HUES6 (cell line): ENCODE measurements around the gene TSTD1.
A peak's percentile ranks its signal among the peaks of the same experiment; 100 is the strongest.
"Not testable (repeated sequence)": the region's sequence is repeated elsewhere in the genome, so short reads cannot be mapped to it uniquely, and the experiment has no call there.

Experiments
- H3K27ac ChIP-seq: 2 replicates; pipeline ENCODE4 v1.7.0; 2013; ENCODE audit warnings: low read depth, mild to moderate bottlenecking, low read length, inconsistent platforms
- H3K27me3 ChIP-seq: 2 replicates; pipeline ENCODE4 v1.6.1; 2013; ENCODE audit warnings: low read length; ENCODE audit not compliant: control insufficient read depth, insufficient read depth
- H3K36me3 ChIP-seq: 2 replicates; pipeline ENCODE4 v1.6.1; 2013; ENCODE audit warnings: low read length; ENCODE audit not compliant: control insufficient read depth, insufficient read depth
- H3K4me1 ChIP-seq: 2 replicates; pipeline ENCODE4 v1.6.1; 2013; ENCODE audit warnings: low read length; ENCODE audit not compliant: control insufficient read depth, insufficient read depth
- H3K4me3 ChIP-seq: 2 replicates; pipeline ENCODE4 v1.5.1; 2013; ENCODE audit warnings: low read depth, low read length
- H3K9ac ChIP-seq: one replicate; pipeline ENCODE4 v1.6.1; 2013; ENCODE audit warnings: mild to moderate bottlenecking, low read length
- H3K9me3 ChIP-seq: 2 replicates; pipeline ENCODE4 v1.6.1; 2013; ENCODE audit warnings: low read depth, low read length; ENCODE audit not compliant: control insufficient read depth, insufficient read depth

The TSTD1 gene

DNA sequence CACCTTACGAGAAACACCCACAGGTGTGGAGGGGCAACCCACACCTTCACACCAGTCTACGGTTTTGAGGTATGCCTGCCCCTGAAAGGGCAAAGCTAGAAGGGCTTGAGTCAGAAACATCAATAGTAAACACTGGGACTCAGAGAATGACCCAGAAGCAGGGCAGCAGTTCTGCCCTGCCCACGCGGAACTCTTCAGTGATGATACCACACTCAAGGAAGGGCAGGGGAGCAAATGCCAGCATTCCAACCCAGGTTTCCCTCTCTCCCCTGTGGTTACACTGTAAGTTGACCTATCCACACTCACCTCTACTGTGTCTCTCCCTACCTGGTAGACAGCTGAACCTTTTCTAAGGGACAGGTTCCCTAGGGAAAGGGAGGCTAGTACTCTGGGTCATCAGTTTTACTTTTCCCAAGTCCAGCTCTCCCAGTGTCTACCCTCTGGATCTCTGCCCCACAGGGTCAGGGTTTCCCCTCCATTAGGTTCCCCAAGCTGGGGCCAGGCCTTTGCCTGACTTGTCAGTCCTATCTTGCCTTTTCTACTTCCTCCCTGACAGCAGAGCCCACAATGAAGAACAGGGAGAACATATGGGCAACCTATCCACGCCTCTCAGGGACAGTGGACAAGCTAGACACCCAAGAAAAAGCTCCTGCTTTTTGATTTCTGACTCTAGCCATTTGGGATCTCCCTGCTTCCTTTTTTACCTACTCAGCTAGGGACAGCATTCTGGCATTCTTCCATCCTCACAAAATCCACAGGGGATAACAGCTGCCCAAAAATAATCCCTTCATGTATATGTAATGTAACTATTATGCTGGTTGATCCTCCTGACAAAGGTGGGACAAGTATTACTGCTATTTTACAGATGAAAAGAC is 20.8 kb downstream of the TSTD1 start:
- H3K27ac ChIP-seq: 0 out of 2 replicates have a peak overlapping the region, but pooled peaks have one; percentile 2
- peaks cover 36% of the 10 kb centered on the region for H3K4me1 ChIP-seq
- peak overlapping the region; percentile 18 for H3K9ac ChIP-seq
- no peaks in the 10 kb centered on the region for H3K27me3 ChIP-seq
- no peaks in the 10 kb centered on the region for H3K9me3 ChIP-seq
- peak overlapping the region; percentile 90 for H3K4me3 ChIP-seq
- H3K36me3 ChIP-seq: peaks cover 6% of the 10 kb centered on the region; the same call in 1 of the 2 replicates

DNA sequence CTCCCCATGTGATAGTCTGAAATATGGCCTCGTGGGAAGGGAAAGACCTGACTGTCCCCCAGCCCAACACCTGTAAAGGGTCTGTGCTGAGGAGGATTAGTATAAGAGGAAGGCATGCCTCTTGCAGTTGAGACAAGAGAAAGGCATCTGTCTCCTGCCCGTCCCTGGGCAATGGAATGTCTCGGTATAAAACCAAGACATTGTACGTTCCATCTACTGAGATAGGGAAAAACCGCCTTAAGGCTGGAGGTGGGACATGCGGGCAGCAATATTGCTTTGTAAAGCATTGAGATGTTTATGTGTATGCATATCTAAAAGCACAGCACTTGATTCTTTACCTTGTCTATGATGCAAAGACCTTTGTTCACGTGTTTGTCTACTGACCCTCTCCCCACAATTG is 21.6 kb downstream of the TSTD1 start:
- not testable (repeated sequence) for H3K9ac ChIP-seq, H3K27ac ChIP-seq, H3K9me3 ChIP-seq, H3K36me3 ChIP-seq, H3K27me3 ChIP-seq
- Histone ChIP-seq H3K4me3 (0 out of 2 replicates have a peak overlapping the region, but pooled peaks have one; percentile 16), H3K4me1 (peaks cover 38% of the 10 kb centered on the region)

DNA sequence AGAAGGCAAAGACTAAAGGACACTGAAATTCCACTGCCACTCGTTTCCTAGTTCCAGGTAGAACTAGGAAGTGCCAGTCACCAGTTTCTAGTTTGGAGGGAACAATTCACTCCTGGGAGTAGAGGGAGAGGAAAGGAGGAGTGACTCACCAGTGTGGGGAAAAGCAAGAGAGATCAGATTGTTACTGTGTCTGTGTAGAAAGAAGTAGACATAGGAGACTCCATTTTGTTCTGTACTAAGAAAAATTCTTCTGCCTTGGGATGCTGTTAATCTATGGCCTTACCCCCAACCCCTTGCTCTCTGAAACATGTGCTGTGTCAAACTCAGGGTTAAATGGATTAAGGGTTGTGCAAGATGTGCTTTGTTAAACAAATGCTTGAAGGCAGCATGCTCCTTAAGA is 22.1 kb downstream of the TSTD1 start:
- H3K27me3 ChIP-seq, H3K9me3 ChIP-seq, H3K27ac ChIP-seq, H3K9ac ChIP-seq, H3K36me3 ChIP-seq, H3K4me3 ChIP-seq: not testable (repeated sequence)
- H3K4me1 ChIP-seq: peaks cover 40% of the 10 kb centered on the region

DNA sequence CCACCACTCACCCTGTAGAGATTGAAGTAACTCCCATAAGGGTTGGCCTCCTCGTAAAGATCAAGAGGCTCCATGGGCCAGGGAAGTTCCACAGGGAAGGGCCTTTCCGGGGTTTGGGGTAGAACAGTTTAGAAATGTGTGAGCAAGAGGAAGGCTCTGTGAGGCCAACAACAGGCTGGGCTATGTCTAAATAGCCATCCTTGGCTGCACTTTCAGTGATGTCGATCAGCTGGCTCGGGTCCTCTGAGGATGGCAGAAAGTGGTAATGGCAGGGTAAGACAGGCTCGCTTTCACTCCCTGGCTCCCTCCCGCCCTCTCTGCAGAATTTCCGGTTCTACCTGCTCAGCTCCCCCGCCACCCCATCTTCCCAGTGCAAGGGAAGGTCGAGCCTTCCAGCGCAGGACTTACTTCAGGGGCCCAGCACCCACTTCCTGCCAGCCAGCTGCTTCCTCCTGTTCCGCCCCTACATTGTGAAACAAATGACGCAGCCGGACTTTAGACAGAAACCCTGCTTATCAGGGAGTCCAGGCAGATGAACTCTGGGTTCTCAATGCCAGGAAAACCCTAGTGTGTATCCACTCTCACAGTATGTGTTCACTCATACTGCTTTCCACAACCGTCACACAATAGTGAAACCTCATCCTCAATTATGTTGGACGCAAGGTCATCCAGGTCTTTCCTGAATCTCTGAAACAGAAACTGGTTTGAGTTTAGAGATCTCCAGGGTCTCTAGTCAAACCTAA is 25.1 kb downstream of the TSTD1 start:
- peak overlapping the region; percentile 14 for H3K9ac ChIP-seq
- H3K36me3 ChIP-seq: peaks cover 13% of the 10 kb centered on the region
- peaks cover 36% of the 10 kb centered on the region for H3K4me1 ChIP-seq
- H3K27ac ChIP-seq: peak overlapping the region; percentile 20; the same call in 1 of the 2 replicates
- no peaks in the 10 kb centered on the region for H3K27me3 ChIP-seq
- H3K9me3 ChIP-seq: no peaks in the 10 kb centered on the region
- H3K4me3 ChIP-seq: no peak overlapping the region

DNA sequence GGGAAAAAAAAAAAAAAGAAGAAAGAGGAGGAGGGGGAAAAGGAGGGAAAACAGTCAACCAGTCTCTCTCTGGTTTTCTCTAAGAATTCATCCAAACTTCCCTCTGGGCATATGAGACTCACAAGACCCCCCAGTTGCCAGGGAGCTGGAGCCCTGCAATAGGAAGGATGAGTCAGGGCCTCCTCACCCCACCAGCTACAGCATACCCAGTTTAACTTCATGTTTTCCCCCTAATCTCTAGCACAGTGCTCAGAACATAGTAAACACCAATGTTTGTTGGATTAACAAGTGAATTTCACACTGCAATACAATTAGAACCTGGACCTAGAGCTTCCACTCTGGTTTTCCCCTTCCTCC is 25.7 kb downstream of the TSTD1 start:
- H3K36me3 ChIP-seq: peaks cover 14% of the 10 kb centered on the region
- H3K4me1 ChIP-seq: peaks cover 33% of the 10 kb centered on the region
- no peaks in the 10 kb centered on the region for H3K27me3 ChIP-seq
- H3K9ac ChIP-seq: peak overlapping the region; percentile 10
- H3K9me3 ChIP-seq: no peaks in the 10 kb centered on the region
- no peak overlapping the region for H3K4me3 ChIP-seq
- H3K27ac ChIP-seq: peak overlapping the region; percentile 20; the same call in 1 of the 2 replicates

DNA sequence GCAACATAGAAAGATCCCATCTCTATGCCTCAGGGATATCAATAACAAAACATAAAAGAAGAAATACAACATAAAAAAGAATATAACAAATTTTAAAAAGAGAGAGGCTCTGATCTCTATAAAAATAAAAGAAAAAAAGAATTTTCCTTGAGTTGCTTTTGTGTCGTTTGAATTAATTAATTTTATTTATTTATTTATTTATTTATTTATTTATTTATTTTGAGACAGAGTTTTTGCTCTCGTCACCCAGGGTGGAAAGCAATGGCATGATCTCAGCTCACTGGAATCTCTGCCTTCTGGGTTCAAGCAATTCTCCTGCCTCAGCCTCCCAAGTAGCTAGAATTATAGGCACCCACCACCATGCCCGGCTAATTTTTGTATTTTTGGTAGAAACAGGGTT is 26.3 kb downstream of the TSTD1 start:
- Histone ChIP-seq H3K9me3 (no peaks in the 10 kb centered on the region), H3K9ac (no peak overlapping the region), H3K27me3 (no peaks in the 10 kb centered on the region), H3K4me3 (no peak overlapping the region), H3K4me1 (peaks cover 26% of the 10 kb centered on the region), H3K36me3 (peaks cover 14% of the 10 kb centered on the region), H3K27ac (no peak overlapping the region)

DNA sequence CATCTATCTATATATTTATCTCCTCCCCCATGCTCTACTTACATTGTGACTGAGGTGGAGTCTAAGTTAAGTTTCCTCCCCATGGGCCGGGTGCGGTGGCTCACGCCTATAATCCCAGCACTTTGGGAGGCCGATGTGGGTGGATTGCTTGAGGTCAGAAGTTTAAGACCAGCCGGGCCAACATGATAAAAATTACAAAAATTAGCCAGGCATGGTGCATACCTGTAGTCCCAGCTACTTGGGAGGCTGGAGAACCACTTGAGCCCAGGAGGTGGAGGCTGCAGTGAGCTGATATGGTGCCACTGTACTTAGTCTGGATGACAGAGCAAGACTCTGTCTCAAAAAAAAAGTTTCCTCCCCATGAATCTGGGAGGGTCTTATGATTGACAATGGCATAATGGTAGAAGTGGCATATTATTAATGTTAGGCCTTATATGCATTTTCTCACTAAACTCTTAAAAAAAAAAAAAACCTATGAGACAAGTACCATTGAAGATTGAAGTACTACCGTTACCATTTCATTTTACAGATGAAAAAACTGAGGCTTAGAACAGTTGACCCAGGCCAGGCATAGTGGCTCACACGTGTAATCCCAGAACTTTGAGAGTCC is 29.1 kb downstream of the TSTD1 start:
- Histone ChIP-seq H3K27ac (no peak overlapping the region), H3K36me3 (peaks cover 14% of the 10 kb centered on the region), H3K4me3 (no peak overlapping the region), H3K4me1 (peaks cover 27% of the 10 kb centered on the region), H3K9ac (no peak overlapping the region), H3K9me3 (no peaks in the 10 kb centered on the region), H3K27me3 (no peaks in the 10 kb centered on the region)

DNA sequence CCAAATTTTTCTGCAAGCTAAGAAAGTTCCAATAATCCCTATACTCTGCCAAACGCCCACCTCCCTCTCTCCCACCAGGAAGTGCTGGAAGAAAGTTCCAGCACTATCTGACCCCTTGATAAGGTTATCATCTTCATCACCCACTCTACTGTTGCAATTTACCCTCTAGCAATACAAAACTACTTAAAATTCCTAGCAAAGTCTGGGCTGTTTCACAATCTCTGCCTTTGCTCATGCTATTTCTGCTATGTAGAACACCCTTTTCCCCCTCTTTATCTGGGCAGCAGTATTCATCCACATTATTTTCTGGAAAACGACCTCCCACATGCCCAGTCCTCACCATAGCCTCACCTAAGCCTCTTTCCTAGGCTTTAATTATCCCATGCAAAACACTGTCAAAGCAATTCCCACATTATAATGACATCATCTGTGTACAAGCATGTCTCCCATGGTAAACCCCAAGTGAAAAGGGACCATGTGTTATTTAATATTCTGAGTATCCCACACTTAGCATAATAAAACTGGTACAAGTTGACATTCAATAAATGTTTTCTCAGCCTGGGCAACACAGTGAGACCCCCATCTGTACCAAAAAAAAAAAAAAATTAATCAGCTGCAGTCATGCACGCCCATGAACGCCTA is 29.8 kb downstream of the TSTD1 start:
- no peak overlapping the region for H3K9ac ChIP-seq
- H3K4me1 ChIP-seq: peaks cover 21% of the 10 kb centered on the region
- no peak overlapping the region for H3K27ac ChIP-seq
- peaks cover 14% of the 10 kb centered on the region for H3K36me3 ChIP-seq
- H3K9me3 ChIP-seq: no peaks in the 10 kb centered on the region
- H3K4me3 ChIP-seq: no peak overlapping the region
- no peaks in the 10 kb centered on the region for H3K27me3 ChIP-seq

DNA sequence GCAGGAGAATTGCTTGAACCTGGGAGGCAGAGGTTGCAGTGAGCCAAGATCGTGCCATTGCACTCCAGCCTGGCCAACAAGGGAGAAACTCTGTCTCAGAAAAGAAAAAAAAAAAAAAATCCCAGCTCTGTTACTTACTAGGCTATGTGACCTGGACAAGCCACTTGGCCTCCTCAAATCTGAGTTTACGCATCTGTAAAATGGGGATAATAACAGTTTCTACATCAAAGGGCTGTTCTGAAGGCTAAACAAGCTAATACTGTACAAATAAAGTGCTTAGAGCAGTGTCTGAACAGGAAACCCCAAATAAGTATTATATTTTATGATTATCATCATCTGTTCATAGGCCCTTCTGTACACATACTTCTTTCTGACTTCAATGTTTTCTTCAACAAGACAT is 31.4 kb downstream of the TSTD1 start:
- Histone ChIP-seq H3K27me3 (no peaks in the 10 kb centered on the region), H3K4me1 (peaks cover 10% of the 10 kb centered on the region; the same call in 1 of the 2 replicates), H3K36me3 (peaks cover 9% of the 10 kb centered on the region; the same call in 1 of the 2 replicates), H3K4me3 (no peak overlapping the region), H3K9ac (no peak overlapping the region), H3K27ac (no peak overlapping the region), H3K9me3 (no peaks in the 10 kb centered on the region)

DNA sequence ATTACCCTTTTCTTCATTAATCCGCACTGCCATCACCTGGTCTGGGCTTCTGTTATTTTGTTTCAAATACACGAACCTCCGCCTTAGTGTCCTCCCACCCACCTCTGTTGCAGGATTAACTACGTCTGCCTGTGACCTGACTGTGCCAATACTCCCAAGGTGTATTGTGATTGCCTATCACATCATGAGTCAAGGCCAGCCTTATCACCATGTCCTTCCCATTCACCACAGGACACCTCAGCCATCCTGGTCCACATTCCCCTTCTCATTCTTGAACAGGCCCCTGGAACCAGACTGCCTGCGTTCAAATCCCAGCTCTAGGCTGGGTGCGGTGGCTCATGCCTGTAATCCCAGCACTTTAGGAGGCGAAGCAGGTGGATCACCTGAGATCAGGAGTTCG is 32.2 kb downstream of the TSTD1 start:
- Histone ChIP-seq H3K36me3 (peaks cover 13% of the 10 kb centered on the region), H3K4me1 (peaks cover 7% of the 10 kb centered on the region; the same call in 1 of the 2 replicates), H3K9ac (no peak overlapping the region), H3K9me3 (no peaks in the 10 kb centered on the region), H3K27ac (no peak overlapping the region), H3K4me3 (no peak overlapping the region), H3K27me3 (no peaks in the 10 kb centered on the region)
